Dendritic cell treated with granulocyte-macrophage colony-stimulating factor and Interleukin-4, amounts not matched to agents 40 ng/mL and 50 ng/mL, for 4 days (primary cell): ENCODE results near the gene BMP7.
"Not testable (repeated sequence)": the region's sequence is repeated elsewhere in the genome, so short reads cannot be mapped to it uniquely, and the experiment has no call there.

ENCODE experiments used
- H3K27ac Mint-ChIP-seq: one replicate; pipeline ENCODE4 v1.8.0; 2022; ENCODE audit warnings: mild to moderate bottlenecking, mixed read lengths
- H3K27me3 Mint-ChIP-seq: one replicate; pipeline ENCODE4 v1.8.0; 2022; ENCODE audit warnings: mild to moderate bottlenecking, mixed read lengths
- H3K36me3 Mint-ChIP-seq: one replicate; pipeline ENCODE4 v1.8.0; 2022; ENCODE audit warnings: low read depth, mixed read lengths
- H3K4me1 Mint-ChIP-seq: one replicate; pipeline ENCODE4 v1.8.0; 2022; ENCODE audit warnings: low read depth, mixed read lengths
- H3K4me3 Mint-ChIP-seq: one replicate; pipeline ENCODE4 v1.8.0; 2022; ENCODE audit warnings: mild to moderate bottlenecking, moderate library complexity, mixed read lengths
- H3K9me3 Mint-ChIP-seq: one replicate; pipeline ENCODE4 v1.8.0; 2022; ENCODE audit warnings: mixed read lengths
- intact Hi-C: fragments of 100-400 bp; cut with micrococcal nuclease; formaldehyde crosslinking; loops from one replicate; pipeline ENCODE4 v1.15.0; 2022

The BMP7 gene

GRCh38 chr20:57243480-57244220 is 22.8 kb downstream of the BMP7 start:
- Mint-ChIP-seq H3K4me1 (no peaks in the 10 kb centered on the region), H3K4me3 (no peak overlapping the region), H3K36me3 (no peaks in the 10 kb centered on the region), H3K27me3 (peaks cover 3% of the 10 kb centered on the region), H3K9me3 (no peaks in the 10 kb centered on the region), H3K27ac (no peak overlapping the region)
- intact Hi-C loops = no loop called here

- peaks cover 7% of the 10 kb centered on the region for H3K27me3 Mint-ChIP-seq
- no peaks in the 10 kb centered on the region for H3K4me1 Mint-ChIP-seq
- no peak overlapping the region for H3K4me3 Mint-ChIP-seq
- intact Hi-C loops = no loop called here
- H3K9me3 Mint-ChIP-seq = no peaks in the 10 kb centered on the region
- no peak overlapping the region for H3K27ac Mint-ChIP-seq
- no peaks in the 10 kb centered on the region for H3K36me3 Mint-ChIP-seq
Observed at GRCh38 chr20:57242414-57242813, 24.0 kb downstream of the BMP7 start.

GRCh38 chr20:57241363-57241991 is 25.0 kb downstream of the BMP7 start:
- Mint-ChIP-seq H3K4me3 (no peak overlapping the region), H3K9me3 (no peaks in the 10 kb centered on the region), H3K27me3 (peaks cover 7% of the 10 kb centered on the region), H3K27ac (no peak overlapping the region), H3K36me3 (no peaks in the 10 kb centered on the region), H3K4me1 (no peaks in the 10 kb centered on the region)
- intact Hi-C loops = no loop called here

- intact Hi-C loops = no loop called here
- Mint-ChIP-seq H3K4me3 (no peak overlapping the region), H3K9me3 (no peaks in the 10 kb centered on the region), H3K27me3 (peaks cover 14% of the 10 kb centered on the region), H3K36me3 (no peaks in the 10 kb centered on the region), H3K27ac (no peak overlapping the region), H3K4me1 (no peaks in the 10 kb centered on the region)
Observed at GRCh38 chr20:57240581-57241362, 25.7 kb downstream of the BMP7 start.

- H3K9me3 Mint-ChIP-seq, H3K36me3 Mint-ChIP-seq, intact Hi-C loops, H3K4me1 Mint-ChIP-seq, H3K4me3 Mint-ChIP-seq, H3K27ac Mint-ChIP-seq: not testable (repeated sequence)
- peaks cover 17% of the 10 kb centered on the region for H3K27me3 Mint-ChIP-seq
Observed at GRCh38 chr20:57239725-57240124, 26.7 kb downstream of the BMP7 start.

- H3K4me1 Mint-ChIP-seq, intact Hi-C loops, H3K9me3 Mint-ChIP-seq, H3K4me3 Mint-ChIP-seq, H3K36me3 Mint-ChIP-seq, H3K27ac Mint-ChIP-seq: not testable (repeated sequence)
- peaks cover 17% of the 10 kb centered on the region for H3K27me3 Mint-ChIP-seq
Observed at GRCh38 chr20:57239324-57239723, 27.1 kb downstream of the BMP7 start.

- Mint-ChIP-seq H3K4me1 (no peaks in the 10 kb centered on the region), H3K27ac (no peak overlapping the region), H3K4me3 (no peak overlapping the region), H3K27me3 (peaks cover 17% of the 10 kb centered on the region), H3K9me3 (no peaks in the 10 kb centered on the region), H3K36me3 (no peaks in the 10 kb centered on the region)
- intact Hi-C loops = no loop called here
Observed at GRCh38 chr20:57238089-57238488, 28.4 kb downstream of the BMP7 start.

- no peaks in the 10 kb centered on the region for H3K9me3 Mint-ChIP-seq
- H3K27me3 Mint-ChIP-seq = peaks cover 17% of the 10 kb centered on the region
- H3K4me1 Mint-ChIP-seq = no peaks in the 10 kb centered on the region
- intact Hi-C loops = no loop called here
- H3K27ac Mint-ChIP-seq = no peak overlapping the region
- no peaks in the 10 kb centered on the region for H3K36me3 Mint-ChIP-seq
- H3K4me3 Mint-ChIP-seq = no peak overlapping the region
Observed at GRCh38 chr20:57237585-57237953, 28.9 kb downstream of the BMP7 start.

GRCh38 chr20:57236813-57237584 is 29.4 kb downstream of the BMP7 start:
- H3K36me3 Mint-ChIP-seq = no peaks in the 10 kb centered on the region
- no peak overlapping the region for H3K4me3 Mint-ChIP-seq
- intact Hi-C loops = no loop called here
- H3K27ac Mint-ChIP-seq = no peak overlapping the region
- H3K4me1 Mint-ChIP-seq = no peaks in the 10 kb centered on the region
- no peaks in the 10 kb centered on the region for H3K9me3 Mint-ChIP-seq
- peaks cover 17% of the 10 kb centered on the region for H3K27me3 Mint-ChIP-seq

GRCh38 chr20:57234556-57235251 is 31.7 kb downstream of the BMP7 start:
- Mint-ChIP-seq H3K36me3 (no peaks in the 10 kb centered on the region), H3K4me3 (no peak overlapping the region), H3K27me3 (peaks cover 17% of the 10 kb centered on the region), H3K4me1 (no peaks in the 10 kb centered on the region), H3K27ac (no peak overlapping the region), H3K9me3 (no peaks in the 10 kb centered on the region)
- intact Hi-C loops = no loop called here

- Mint-ChIP-seq H3K36me3 (no peaks in the 10 kb centered on the region), H3K27me3 (peaks cover 12% of the 10 kb centered on the region), H3K27ac (no peak overlapping the region), H3K9me3 (no peaks in the 10 kb centered on the region), H3K4me1 (no peaks in the 10 kb centered on the region), H3K4me3 (no peak overlapping the region)
- intact Hi-C loops = no loop called here
Observed at GRCh38 chr20:57231951-57232428, 34.5 kb downstream of the BMP7 start.

- Mint-ChIP-seq H3K9me3 (no peaks in the 10 kb centered on the region), H3K4me1 (no peaks in the 10 kb centered on the region), H3K27me3 (peaks cover 7% of the 10 kb centered on the region), H3K4me3 (no peak overlapping the region), H3K36me3 (no peaks in the 10 kb centered on the region), H3K27ac (no peak overlapping the region)
- intact Hi-C loops = no loop called here
Observed at GRCh38 chr20:57231161-57231560, 35.3 kb downstream of the BMP7 start.

GRCh38 chr20:57230247-57230646 is 36.2 kb downstream of the BMP7 start:
- intact Hi-C loops = no loop called here
- peaks cover 2% of the 10 kb centered on the region for H3K27me3 Mint-ChIP-seq
- no peak overlapping the region for H3K27ac Mint-ChIP-seq

More at GRCh38 chr20:57230247-57230646, 36.2 kb downstream of the BMP7 start:
- Mint-ChIP-seq H3K4me3 (no peak overlapping the region), H3K36me3 (no peaks in the 10 kb centered on the region), H3K9me3 (no peaks in the 10 kb centered on the region), H3K4me1 (no peaks in the 10 kb centered on the region)
